GM13977 (cell line): ENCODE data around the gene BMP6.

Source experiments
- DNase-seq: peaks from one replicate; pipeline ENCODE4 v3.0.0; 2012; ENCODE audit warnings: low spot score
- CTCF ChIP-seq: IDR thresholded peaks from 2 replicates; pipeline ENCODE4 v1.5.1; 2012; ENCODE audit warnings: mild to moderate bottlenecking, control low read depth; ENCODE audit not compliant: insufficient read depth; ENCODE audit errors: extremely low read depth, missing control alignments
- in situ Hi-C: fragments of 300-500 bp; cut with MboI; formaldehyde crosslinking; loops from one replicate; pipeline ENCODE4 v1.12.0; 2022; ENCODE audit warnings: low sequenced_read_pairs, low pct_unique_long_range_greater_than_20kb, mixed read lengths, inconsistent platforms; ENCODE audit not compliant: unreplicated experiment

The BMP6 gene

GRCh38 chr6:7832904-7833750 lies 107.2 kb downstream of the BMP6 start:
- in situ Hi-C loops: no loop called here
- TF ChIP-seq CTCF: no peak
- DNase-seq: no peak

GRCh38 chr6:7833751-7834070 lies 107.8 kb downstream of the BMP6 start:
- DNase-seq: no peak
- in situ Hi-C loops: no loop called here

GRCh38 chr6:7836371-7837026 lies 110.6 kb downstream of the BMP6 start:
- no peak for TF ChIP-seq CTCF
- DNase-seq: no peak
- in situ Hi-C loops: no loop called here

More at GRCh38 chr6:7833751-7834070, 107.8 kb downstream of the BMP6 start:
- TF ChIP-seq CTCF: no peak

- no peak for TF ChIP-seq CTCF
- no peak for DNase-seq
- in situ Hi-C loops: no loop called here
Observed at GRCh38 chr6:7841781-7842468, 116.0 kb downstream of the BMP6 start.

GRCh38 chr6:7846966-7847818 lies 121.3 kb downstream of the BMP6 start:
- DNase-seq: no peak
- in situ Hi-C loops: no loop called here
- TF ChIP-seq CTCF: no peak

GRCh38 chr6:7848229-7848628 lies 122.3 kb downstream of the BMP6 start:
- in situ Hi-C loops: no loop called here
- no peak for TF ChIP-seq CTCF
- no peak for DNase-seq
